Measurements from ENCODE around the gene RBM26.

DNA sequence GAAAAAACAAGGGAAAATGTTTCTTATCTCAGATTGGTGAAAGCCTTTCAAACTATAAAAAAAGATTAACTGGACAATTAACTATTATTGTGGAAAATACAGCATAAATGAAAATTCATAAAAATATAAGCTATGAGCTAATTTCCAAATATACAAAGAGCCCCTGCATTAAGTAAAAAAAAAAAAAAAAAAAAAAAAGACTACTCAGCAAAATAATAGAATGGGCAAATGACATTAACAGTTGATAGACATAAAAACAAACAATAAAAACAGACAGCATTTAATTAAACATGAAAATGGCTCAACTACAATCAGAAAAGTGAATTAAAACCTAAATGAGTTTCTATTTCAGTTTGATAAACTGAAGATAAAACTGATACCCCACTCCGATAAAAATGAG, 77.5 kb downstream of the RBM26 start:
- TF ChIP-seq CTCF (IDR thresholded peaks at IDR 0.05; ENCODE audit: poor library complexity, severe bottlenecking) = no peak
- TF ChIP-seq EZH2 (IDR thresholded peaks at IDR 0.05; ENCODE audit: borderline replicate concordance, insufficient read depth, low read length, poor library complexity, severe bottlenecking) = no peak
- TF ChIP-seq MXI1 (conservative IDR thresholded peaks at IDR 0.05; ENCODE audit: poor library complexity, severe bottlenecking) = no peak
- TF ChIP-seq, protein P1, sequence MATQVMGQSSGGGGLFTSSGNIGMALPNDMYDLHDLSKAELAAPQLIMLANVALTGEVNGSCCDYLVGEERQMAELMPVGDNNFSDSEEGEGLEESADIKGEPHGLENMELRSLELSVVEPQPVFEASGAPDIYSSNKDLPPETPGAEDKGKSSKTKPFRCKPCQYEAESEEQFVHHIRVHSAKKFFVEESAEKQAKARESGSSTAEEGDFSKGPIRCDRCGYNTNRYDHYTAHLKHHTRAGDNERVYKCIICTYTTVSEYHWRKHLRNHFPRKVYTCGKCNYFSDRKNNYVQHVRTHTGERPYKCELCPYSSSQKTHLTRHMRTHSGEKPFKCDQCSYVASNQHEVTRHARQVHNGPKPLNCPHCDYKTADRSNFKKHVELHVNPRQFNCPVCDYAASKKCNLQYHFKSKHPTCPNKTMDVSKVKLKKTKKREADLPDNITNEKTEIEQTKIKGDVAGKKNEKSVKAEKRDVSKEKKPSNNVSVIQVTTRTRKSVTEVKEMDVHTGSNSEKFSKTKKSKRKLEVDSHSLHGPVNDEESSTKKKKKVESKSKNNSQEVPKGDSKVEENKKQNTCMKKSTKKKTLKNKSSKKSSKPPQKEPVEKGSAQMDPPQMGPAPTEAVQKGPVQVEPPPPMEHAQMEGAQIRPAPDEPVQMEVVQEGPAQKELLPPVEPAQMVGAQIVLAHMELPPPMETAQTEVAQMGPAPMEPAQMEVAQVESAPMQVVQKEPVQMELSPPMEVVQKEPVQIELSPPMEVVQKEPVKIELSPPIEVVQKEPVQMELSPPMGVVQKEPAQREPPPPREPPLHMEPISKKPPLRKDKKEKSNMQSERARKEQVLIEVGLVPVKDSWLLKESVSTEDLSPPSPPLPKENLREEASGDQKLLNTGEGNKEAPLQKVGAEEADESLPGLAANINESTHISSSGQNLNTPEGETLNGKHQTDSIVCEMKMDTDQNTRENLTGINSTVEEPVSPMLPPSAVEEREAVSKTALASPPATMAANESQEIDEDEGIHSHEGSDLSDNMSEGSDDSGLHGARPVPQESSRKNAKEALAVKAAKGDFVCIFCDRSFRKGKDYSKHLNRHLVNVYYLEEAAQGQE (IDR thresholded peaks at IDR 0.05; ENCODE audit: borderline replicate concordance) = no peak

Data from neural cell (in vitro differentiated cells).